T-helper 1 cell treated with Interleukin-12 subunit alpha and Interleukin-12 subunit beta and Interleukin-4 antibody, amounts not matched to agents 30 μg/mL and 1 μg/mL, for 36 hours (primary cell): ENCODE measurements around the gene CASKIN1.

Experiments
- H3K27ac Mint-ChIP-seq: one replicate; pipeline ENCODE4 v1.8.0; 2021; ENCODE audit warnings: mild to moderate bottlenecking, mixed read lengths
- H3K27me3 Mint-ChIP-seq: one replicate; pipeline ENCODE4 v1.8.0; 2021; ENCODE audit warnings: low read depth, mixed read lengths
- H3K36me3 Mint-ChIP-seq: one replicate; pipeline ENCODE4 v1.8.0; 2021; ENCODE audit warnings: low read depth, mixed read lengths
- H3K4me1 Mint-ChIP-seq: one replicate; pipeline ENCODE4 v1.8.0; 2021; ENCODE audit warnings: low read depth, mixed read lengths
- H3K4me3 Mint-ChIP-seq: one replicate; pipeline ENCODE4 v1.8.0; 2021; ENCODE audit warnings: mild to moderate bottlenecking, moderate library complexity, mixed read lengths
- H3K9me3 Mint-ChIP-seq: one replicate; pipeline ENCODE4 v1.8.0; 2021; ENCODE audit warnings: mixed read lengths

CASKIN1 gene

DNA sequence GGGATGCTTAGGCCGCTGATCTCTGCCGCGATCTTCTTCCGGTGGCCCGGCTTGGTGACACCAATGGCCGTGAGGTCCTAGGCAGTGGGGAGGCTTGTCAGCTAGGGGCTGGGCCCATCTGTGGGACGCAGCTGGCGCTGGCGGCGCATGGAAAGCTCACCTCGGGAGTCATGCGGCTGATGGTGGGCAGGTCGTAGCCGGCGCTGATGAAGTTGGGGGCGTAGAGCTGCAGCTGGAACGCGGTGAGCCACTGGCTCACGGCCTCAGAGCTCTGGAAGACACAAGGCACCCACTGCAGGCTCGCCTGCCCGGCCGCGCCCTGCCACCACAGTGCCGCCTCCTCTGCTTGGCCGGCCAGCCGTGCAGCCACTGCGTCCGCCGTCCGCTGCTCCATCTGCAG, 12.7 kb downstream of the CASKIN1 start:
- H3K27me3 Mint-ChIP-seq: no peaks in the 10 kb centered on the region
- H3K36me3 Mint-ChIP-seq: peaks cover 2% of the 10 kb centered on the region
- H3K9me3 Mint-ChIP-seq: no peaks in the 10 kb centered on the region
- H3K27ac Mint-ChIP-seq: no peak overlapping the region
- H3K4me3 Mint-ChIP-seq: no peak overlapping the region
- no peaks in the 10 kb centered on the region for H3K4me1 Mint-ChIP-seq

DNA sequence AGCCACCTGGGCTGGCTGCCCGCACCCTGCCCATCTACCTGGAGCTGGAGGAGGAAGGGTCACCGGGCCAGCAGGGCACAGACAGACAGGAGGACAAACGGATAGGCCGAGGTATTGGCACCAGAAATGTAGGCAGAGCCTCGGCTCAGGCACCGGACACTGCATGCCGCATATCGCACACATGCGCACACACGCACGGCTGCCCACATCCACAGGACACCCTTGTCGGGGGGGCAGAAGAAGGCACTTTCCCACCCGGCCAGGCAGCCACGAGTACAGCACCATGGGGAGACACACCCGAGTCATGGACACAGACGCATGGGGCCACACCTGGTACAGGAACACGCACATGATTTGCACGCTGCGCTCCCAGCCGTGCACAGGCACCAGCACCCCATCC, 14.5 kb downstream of the CASKIN1 start:
- Mint-ChIP-seq H3K4me1 (no peaks in the 10 kb centered on the region), H3K36me3 (peaks cover 2% of the 10 kb centered on the region), H3K4me3 (no peak overlapping the region), H3K27ac (no peak overlapping the region), H3K9me3 (no peaks in the 10 kb centered on the region), H3K27me3 (no peaks in the 10 kb centered on the region)

DNA sequence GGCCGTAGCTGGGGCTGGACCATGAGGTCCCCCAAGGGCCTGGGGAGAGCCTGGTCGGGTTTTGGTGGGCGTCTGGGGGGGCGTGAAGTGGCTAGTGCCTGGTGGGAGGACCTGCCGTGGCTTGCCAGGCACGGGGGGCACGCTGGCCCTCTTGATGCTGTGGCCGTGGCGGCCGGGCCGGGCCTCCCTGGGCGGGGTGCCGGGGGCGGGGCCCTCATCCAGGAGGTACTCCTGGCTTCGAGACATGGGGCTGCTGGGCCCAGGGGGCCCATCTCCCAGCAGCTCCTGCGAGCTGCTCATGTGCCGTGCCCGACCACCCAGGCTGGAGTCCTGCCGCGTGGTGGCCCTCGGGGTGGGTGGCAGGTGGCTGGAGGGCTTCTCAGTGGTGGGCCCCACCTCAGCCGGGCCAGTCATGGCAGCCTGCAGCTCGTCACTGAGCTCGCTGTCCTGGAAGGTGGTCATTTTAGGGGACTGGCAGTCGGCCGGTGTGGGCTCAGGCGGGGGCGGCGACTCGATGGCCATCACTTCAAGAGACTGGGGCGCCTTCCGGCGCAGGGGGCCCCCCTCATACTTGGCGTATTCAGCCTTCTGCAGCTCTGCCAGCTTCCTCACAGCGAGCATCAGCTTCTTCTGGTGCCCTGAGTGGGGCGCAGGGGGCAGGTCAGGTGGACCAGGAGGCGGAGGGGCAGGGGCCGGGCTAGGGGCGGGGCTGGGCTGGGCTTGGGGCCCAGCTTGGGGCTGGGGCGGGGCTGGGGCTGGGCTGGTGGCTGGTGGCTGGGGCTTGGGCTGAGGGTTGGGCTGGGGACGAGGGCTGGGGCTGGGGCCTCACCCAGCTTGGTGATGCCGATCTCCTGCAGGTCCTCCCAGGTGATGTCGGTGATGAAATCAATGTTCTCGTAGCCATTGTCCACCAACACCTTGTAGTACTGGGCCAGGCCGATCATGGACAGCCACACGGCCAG, 15.2 kb downstream of the CASKIN1 start:
- no peak overlapping the region for H3K27ac Mint-ChIP-seq
- no peaks in the 10 kb centered on the region for H3K9me3 Mint-ChIP-seq
- H3K27me3 Mint-ChIP-seq: no peaks in the 10 kb centered on the region
- no peaks in the 10 kb centered on the region for H3K4me1 Mint-ChIP-seq
- H3K4me3 Mint-ChIP-seq: no peak overlapping the region
- peaks cover 2% of the 10 kb centered on the region for H3K36me3 Mint-ChIP-seq

GRCh38 chr16:2180461-2180860, 15.9 kb downstream of the CASKIN1 start:
- Mint-ChIP-seq H3K36me3 (peaks cover 5% of the 10 kb centered on the region), H3K4me3 (no peak overlapping the region), H3K9me3 (no peaks in the 10 kb centered on the region), H3K27me3 (no peaks in the 10 kb centered on the region), H3K4me1 (no peaks in the 10 kb centered on the region), H3K27ac (no peak overlapping the region)

DNA sequence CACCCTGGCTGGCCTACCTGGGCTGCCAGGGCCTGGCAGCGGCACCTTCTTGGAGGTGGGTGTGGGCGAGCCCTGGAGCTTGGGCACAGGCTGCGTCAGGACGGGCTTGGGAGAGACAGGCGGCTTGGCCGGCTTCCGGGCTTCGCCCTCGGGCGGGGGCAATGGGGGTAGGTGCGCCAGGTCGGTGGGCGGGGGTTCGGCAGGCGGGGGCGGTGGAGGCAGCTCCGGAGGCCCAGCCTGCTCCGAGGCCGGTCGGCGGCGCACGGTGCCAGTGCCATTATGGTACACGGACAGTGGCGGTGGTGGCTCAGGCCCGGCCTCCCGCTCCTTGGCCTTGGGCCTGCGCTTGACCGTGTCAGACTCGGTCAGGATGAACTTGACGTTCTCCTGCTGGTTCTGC, 16.8 kb downstream of the CASKIN1 start:
- Mint-ChIP-seq H3K4me1 (no peaks in the 10 kb centered on the region), H3K4me3 (no peak overlapping the region), H3K9me3 (no peaks in the 10 kb centered on the region), H3K36me3 (peaks cover 5% of the 10 kb centered on the region), H3K27ac (no peak overlapping the region), H3K27me3 (no peaks in the 10 kb centered on the region)

GRCh38 chr16:2179107-2179501, 17.3 kb downstream of the CASKIN1 start:
- Mint-ChIP-seq H3K9me3 (no peaks in the 10 kb centered on the region), H3K27me3 (no peaks in the 10 kb centered on the region), H3K27ac (no peak overlapping the region), H3K4me3 (no peak overlapping the region), H3K4me1 (no peaks in the 10 kb centered on the region), H3K36me3 (peaks cover 5% of the 10 kb centered on the region)

GRCh38 chr16:2178321-2179106, 17.9 kb downstream of the CASKIN1 start:
- H3K4me1 Mint-ChIP-seq: no peaks in the 10 kb centered on the region
- no peaks in the 10 kb centered on the region for H3K27me3 Mint-ChIP-seq
- H3K9me3 Mint-ChIP-seq: no peaks in the 10 kb centered on the region
- no peak overlapping the region for H3K4me3 Mint-ChIP-seq
- no peak overlapping the region for H3K27ac Mint-ChIP-seq
- H3K36me3 Mint-ChIP-seq: peaks cover 8% of the 10 kb centered on the region

- no peaks in the 10 kb centered on the region for H3K27me3 Mint-ChIP-seq
- H3K9me3 Mint-ChIP-seq: no peaks in the 10 kb centered on the region
- H3K36me3 Mint-ChIP-seq: peaks cover 9% of the 10 kb centered on the region
- H3K27ac Mint-ChIP-seq: no peak overlapping the region
- no peaks in the 10 kb centered on the region for H3K4me1 Mint-ChIP-seq
- no peak overlapping the region for H3K4me3 Mint-ChIP-seq
These were observed 18.8 kb downstream of the CASKIN1 start for GRCh38 chr16:2177561-2177960.

DNA sequence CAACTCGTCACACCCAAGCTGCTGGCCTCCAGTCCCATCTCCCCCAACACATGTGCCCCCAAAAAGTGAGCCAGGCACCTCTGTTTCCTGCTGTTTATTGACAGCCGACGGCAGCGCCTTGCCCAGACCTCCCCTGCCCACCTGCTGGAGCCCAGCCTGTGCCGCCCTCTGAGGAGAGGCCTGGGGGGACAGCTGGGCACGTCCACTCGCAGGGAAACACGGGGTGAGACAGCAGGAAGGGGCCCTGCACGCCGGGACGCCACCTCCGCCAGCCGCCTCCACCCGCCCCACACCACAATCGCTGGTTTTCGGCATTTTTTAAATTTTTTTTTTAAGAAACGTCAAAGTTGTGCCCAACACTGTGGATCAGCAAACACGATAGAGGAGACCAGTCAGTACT, 19.3 kb downstream of the CASKIN1 start:
- Mint-ChIP-seq H3K9me3 (no peaks in the 10 kb centered on the region), H3K4me3 (no peak overlapping the region), H3K4me1 (no peaks in the 10 kb centered on the region), H3K27me3 (no peaks in the 10 kb centered on the region), H3K27ac (no peak overlapping the region), H3K36me3 (peaks cover 8% of the 10 kb centered on the region)

- no peak overlapping the region for H3K4me3 Mint-ChIP-seq
- H3K27me3 Mint-ChIP-seq: no peaks in the 10 kb centered on the region
- H3K27ac Mint-ChIP-seq: no peak overlapping the region
- no peaks in the 10 kb centered on the region for H3K4me1 Mint-ChIP-seq
- no peaks in the 10 kb centered on the region for H3K9me3 Mint-ChIP-seq
- H3K36me3 Mint-ChIP-seq: peaks cover 8% of the 10 kb centered on the region
These were observed 20.4 kb downstream of the CASKIN1 start for GRCh38 chr16:2176047-2176446.

GRCh38 chr16:2175454-2175853, 21.0 kb downstream of the CASKIN1 start:
- no peaks in the 10 kb centered on the region for H3K9me3 Mint-ChIP-seq
- H3K27ac Mint-ChIP-seq: no peak overlapping the region
- H3K4me1 Mint-ChIP-seq: no peaks in the 10 kb centered on the region
- H3K36me3 Mint-ChIP-seq: peaks cover 8% of the 10 kb centered on the region
- no peak overlapping the region for H3K4me3 Mint-ChIP-seq
- no peaks in the 10 kb centered on the region for H3K27me3 Mint-ChIP-seq

DNA sequence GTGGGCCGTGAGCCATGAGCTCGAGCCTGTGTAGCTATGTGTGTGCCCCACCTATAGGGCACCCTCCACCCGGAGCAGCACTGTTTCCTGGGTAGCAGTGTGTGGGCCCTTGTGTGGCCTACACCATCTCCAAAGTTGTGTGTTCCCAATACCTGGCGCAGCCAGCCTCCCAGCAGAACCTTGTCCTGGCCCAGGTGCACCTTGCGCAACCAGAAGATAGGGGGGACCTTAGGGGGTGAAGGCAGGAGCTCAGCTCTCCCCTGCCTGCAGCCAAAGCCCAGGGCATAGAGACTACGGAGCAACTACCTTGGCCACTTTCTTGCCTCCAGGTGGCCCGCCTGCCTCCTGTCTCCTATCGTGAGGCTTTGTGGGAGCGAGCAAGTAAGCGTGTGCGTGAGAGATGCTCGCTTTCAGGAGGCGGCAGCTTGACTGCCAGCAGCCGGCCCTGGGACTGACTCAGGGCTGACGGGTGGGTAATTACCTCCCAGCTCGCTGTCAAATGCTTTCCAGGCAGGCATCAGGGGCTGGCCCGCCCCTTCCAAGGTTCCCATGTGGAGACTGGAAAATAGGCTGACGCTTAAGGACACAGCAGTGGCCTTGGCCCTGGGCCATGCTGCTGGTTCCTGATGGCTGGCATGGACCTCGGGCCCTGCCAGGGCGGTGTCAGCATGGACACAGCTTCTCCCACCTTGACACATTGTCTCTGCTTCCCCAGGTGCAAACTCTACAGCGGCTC, 21.8 kb downstream of the CASKIN1 start:
- no peak overlapping the region for H3K27ac Mint-ChIP-seq
- H3K9me3 Mint-ChIP-seq: no peaks in the 10 kb centered on the region
- H3K4me1 Mint-ChIP-seq: no peaks in the 10 kb centered on the region
- peaks cover 8% of the 10 kb centered on the region for H3K36me3 Mint-ChIP-seq
- no peaks in the 10 kb centered on the region for H3K27me3 Mint-ChIP-seq
- no peak overlapping the region for H3K4me3 Mint-ChIP-seq

DNA sequence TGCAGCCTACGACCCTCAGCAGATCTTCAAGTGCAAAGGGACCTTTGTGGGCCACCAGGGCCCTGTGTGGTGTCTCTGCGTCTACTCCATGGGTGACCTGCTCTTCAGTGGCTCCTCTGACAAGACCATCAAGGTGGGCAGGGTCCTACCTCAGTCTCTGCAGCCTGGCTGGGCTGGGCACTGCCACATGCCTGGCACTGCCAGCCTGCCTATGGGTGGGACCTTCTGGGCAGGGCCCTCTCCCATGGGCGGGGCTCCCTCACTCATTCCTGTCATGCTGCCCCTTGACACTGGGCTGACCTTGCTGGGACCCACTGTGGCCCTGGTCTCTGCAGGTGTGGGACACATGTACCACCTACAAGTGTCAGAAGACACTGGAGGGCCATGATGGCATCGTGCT, 22.5 kb downstream of the CASKIN1 start:
- H3K27ac Mint-ChIP-seq: no peak overlapping the region

DNA sequence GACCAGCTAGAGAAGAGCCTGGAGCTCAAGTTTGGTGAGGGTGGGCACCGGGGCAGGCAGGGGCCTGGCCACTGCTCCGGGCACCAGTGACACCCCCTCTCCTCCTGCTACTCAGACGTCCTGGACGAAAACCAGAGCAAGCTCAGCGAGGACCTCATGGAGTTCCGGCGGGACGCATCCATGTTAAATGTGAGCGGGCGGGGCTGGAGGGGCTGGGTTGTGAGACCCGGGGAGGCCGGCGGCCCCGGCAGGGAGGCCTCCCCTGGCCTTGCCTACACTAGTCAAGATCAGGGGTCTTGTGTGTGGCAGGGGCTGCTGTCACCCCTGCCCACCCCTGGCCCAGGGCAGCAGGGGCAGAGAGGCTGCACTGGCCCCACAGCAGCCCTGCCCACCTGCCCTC, 23.0 kb downstream of the CASKIN1 start:
- H3K9me3 Mint-ChIP-seq: no peaks in the 10 kb centered on the region
- H3K4me1 Mint-ChIP-seq: no peaks in the 10 kb centered on the region
- H3K4me3 Mint-ChIP-seq: no peak overlapping the region
- no peak overlapping the region for H3K27ac Mint-ChIP-seq
- no peaks in the 10 kb centered on the region for H3K27me3 Mint-ChIP-seq
- H3K36me3 Mint-ChIP-seq: peaks cover 8% of the 10 kb centered on the region

More for the DNA sequence above, 22.5 kb downstream of the CASKIN1 start:
- H3K36me3 Mint-ChIP-seq: peaks cover 8% of the 10 kb centered on the region
- no peaks in the 10 kb centered on the region for H3K4me1 Mint-ChIP-seq
- H3K9me3 Mint-ChIP-seq: no peaks in the 10 kb centered on the region
- no peak overlapping the region for H3K4me3 Mint-ChIP-seq
- no peaks in the 10 kb centered on the region for H3K27me3 Mint-ChIP-seq
